Pancreas (tissue), 10 donors: ENCODE data around the gene HOXA3. TPM values are rescaled to one million over a fixed set of nuclear protein-coding genes. Genes with fewer than 3 reads are reported as not detected.

Experiments used
- ATAC-seq, 4 donors: fragments of 200-7000 bp; cut with Tn5 transposase; one replicate each; pipeline versions ENCODE4 v1.8.0 to v1.9.1; 2020; ENCODE audit warnings: mild to moderate bottlenecking in 4 of 4, moderate library complexity in 4 of 4
- DNase-seq, 6 donors: peaks; one replicate each; pipeline ENCODE4 v3.0.0-alpha.2; 2020
- FAIRE-seq: peaks from 2 replicates; lab custom pipeline; 2012; peaks lifted over from hg19 to GRCh38; lab: Jason Lieb, UNC
- H3K27ac ChIP-seq, 4 donors: fragments of 200-600 bp; sonication (generic); 1 replicate in 3 of 4; 2 replicates in 1 of 4; pipeline versions ENCODE4 v1.5.0 to v1.8.0; 2020
- H3K27me3 ChIP-seq, 4 donors: fragments of 200-600 bp; one replicate each; pipeline ENCODE4 v1.8.0; 2021
- H3K36me3 ChIP-seq, 3 donors: fragments of 200-600 bp; sonication (generic) in 1 of 3; one replicate each; pipeline versions ENCODE4 v1.5.0 to v1.8.0; 2020 to 2021
- H3K4me1 ChIP-seq, 3 donors: fragments of 200-600 bp; one replicate each; pipeline ENCODE4 v1.8.0; 2021
- H3K4me3 ChIP-seq, 4 donors: fragments of 200-600 bp; sonication (generic) in 2 of 4; one replicate each; pipeline versions ENCODE4 v1.5.0 to v1.8.0; 2020 to 2021
- H3K9me3 ChIP-seq, 4 donors: fragments of 200-600 bp; one replicate each; pipeline ENCODE4 v1.8.0; 2021
- WGBS, 2 donors: extraction: QIAGEN DNeasy Blood & Tissue Kit; methylation state at CpG; one replicate each; pipeline ENCODE4 v1.1.7; 2013; 5-methylcytosine and 5-hydroxymethylcytosine counted together
- intact Hi-C, 3 donors: fragments of 100-400 bp; cut with DNase I; formaldehyde crosslinking; loops; one replicate each; pipeline versions ENCODE4 v1.11.1 to v1.14.2; 2022
- polyA plus RNA-seq, 2 donors: library from polyadenylated mRNA; stranded (reverse); fragments of 200-250 nt; gene quantifications; one replicate each; pipeline ENCODE4 v1.2.3, GENCODE V29; 2013
- total RNA-seq, 6 donors: library from RNA; stranded (reverse); fragmentation: NEBNext Ultra II Directional in 4 of 6; extraction: Animal tissue kit (Norgen Biotek cat#: 25700) in 4 of 6; gene quantifications; one replicate each; pipeline versions ENCODE4 v1.2.1 to v1.2.4, GENCODE V29; 2021 to 2023
- TF ChIP-seq, protein P1 (sequence below), 4 donors: fragments of 200-600 bp; sonication (generic) in 3 of 4; IDR thresholded peaks; one replicate each; pipeline versions ENCODE4 v1.5.0 to v1.8.0; 2021; ENCODE audit warnings: antibody characterized with exemption in 4 of 4
- donor health status: healthy with polysubstance abuse.
- donor health status: DM: no; HTN: no; CAD: no; lungs with moderate emphysema.
- donor health status: DM: no; HTN: no; CAD: no.
- donor health status: control.
- donor health status: control.
- donor health status: Bipolar disorder and iron deficiency.
- donor health status: DM: yes; HTN: yes; CAD: no.
- donor health status: DM: no; HTN: no; CAD: no.
- donor health status: DM: no; HTN: no; CAD: no.
- donor health status: DM: yes; HTN: yes; CAD: no.

The HOXA3 gene
- total and polyA plus RNA-seq, 8 donors: 0.13 to 1.9 (median 0.43) TPM; not detected in 1

DNA sequence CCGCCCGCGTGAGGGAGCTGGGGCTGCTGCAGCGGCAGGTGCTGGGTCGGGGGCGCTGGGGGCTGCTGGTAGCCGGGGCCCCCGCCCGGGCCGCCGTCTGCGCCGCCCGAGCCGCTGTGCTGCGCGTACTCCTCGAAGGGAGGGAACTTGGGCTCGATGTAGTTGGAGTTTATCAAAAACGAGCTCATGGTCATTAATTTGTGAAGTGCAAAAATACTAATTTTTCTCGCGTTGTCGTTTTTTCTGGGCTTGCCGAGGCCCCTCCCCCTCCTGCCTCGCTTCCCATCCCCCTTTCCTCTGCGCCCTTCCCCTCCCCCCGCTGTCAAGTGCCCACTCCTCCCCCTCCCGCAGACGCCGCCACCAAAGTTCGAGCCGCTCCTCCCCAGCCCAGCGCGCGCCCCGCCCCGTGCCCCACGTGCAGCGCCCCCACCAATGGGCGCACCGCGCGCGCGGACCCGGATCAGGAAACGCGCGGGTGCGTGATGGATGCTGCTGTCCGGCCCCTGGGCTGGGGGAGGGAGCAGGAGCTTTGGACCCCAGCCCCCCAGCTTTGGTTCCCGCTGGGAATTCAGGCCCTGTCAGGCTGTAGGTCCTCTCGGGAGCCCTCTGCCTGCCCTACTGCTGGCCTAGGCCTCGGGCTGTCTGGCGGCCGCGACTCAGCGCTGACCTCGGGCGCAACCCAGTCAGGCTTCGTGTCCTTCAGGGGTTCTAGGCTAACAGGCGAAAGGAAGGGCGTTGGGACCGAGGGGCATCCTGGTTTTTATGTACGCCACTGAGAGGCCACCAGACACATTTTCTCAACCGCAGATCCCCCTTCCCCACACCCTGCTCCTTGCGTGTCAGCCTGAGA lies 21.6 kb downstream of the HOXA3 start, which contains the start of gene HOXA4:
Gene HOXA4 (minus strand): TSS at position 218 of the 850 bp plus-strand sequence. CDS start 24 bp downstream, at position 194.
- 5 to 9% methylated on average over 43 to 67 of the region's 67 CpGs for WGBS, 2 donors
- H3K4me1 ChIP-seq: no peaks in the 10 kb centered on the region
- ATAC-seq (peak in 3 of 4 donors; percentile 86 to 95 (median 91)), DNase-seq (peak in 5 of 6 donors; percentile 37 to 81 (median 68)), FAIRE-seq (no peak)
- intact Hi-C loops: no loop called here
- no peaks in the 10 kb centered on the region for H3K36me3 ChIP-seq
- peaks cover 0 to 75% (median 15%) of the 10 kb centered on the region in 4 donors for H3K27me3 ChIP-seq
- H3K9me3 ChIP-seq: no peaks in the 10 kb centered on the region
- peak within 1 kb of the TSS in 3 of 4 donors; percentile 24 to 46 (median 26) for H3K4me3 ChIP-seq
- peak within 1 kb of the TSS in 2 of 4 donors; percentile 43 to 50 for H3K27ac ChIP-seq
- TF ChIP-seq, protein P1, sequence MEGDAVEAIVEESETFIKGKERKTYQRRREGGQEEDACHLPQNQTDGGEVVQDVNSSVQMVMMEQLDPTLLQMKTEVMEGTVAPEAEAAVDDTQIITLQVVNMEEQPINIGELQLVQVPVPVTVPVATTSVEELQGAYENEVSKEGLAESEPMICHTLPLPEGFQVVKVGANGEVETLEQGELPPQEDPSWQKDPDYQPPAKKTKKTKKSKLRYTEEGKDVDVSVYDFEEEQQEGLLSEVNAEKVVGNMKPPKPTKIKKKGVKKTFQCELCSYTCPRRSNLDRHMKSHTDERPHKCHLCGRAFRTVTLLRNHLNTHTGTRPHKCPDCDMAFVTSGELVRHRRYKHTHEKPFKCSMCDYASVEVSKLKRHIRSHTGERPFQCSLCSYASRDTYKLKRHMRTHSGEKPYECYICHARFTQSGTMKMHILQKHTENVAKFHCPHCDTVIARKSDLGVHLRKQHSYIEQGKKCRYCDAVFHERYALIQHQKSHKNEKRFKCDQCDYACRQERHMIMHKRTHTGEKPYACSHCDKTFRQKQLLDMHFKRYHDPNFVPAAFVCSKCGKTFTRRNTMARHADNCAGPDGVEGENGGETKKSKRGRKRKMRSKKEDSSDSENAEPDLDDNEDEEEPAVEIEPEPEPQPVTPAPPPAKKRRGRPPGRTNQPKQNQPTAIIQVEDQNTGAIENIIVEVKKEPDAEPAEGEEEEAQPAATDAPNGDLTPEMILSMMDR (IDR thresholded peaks at IDR 0.05): no peak

DNA sequence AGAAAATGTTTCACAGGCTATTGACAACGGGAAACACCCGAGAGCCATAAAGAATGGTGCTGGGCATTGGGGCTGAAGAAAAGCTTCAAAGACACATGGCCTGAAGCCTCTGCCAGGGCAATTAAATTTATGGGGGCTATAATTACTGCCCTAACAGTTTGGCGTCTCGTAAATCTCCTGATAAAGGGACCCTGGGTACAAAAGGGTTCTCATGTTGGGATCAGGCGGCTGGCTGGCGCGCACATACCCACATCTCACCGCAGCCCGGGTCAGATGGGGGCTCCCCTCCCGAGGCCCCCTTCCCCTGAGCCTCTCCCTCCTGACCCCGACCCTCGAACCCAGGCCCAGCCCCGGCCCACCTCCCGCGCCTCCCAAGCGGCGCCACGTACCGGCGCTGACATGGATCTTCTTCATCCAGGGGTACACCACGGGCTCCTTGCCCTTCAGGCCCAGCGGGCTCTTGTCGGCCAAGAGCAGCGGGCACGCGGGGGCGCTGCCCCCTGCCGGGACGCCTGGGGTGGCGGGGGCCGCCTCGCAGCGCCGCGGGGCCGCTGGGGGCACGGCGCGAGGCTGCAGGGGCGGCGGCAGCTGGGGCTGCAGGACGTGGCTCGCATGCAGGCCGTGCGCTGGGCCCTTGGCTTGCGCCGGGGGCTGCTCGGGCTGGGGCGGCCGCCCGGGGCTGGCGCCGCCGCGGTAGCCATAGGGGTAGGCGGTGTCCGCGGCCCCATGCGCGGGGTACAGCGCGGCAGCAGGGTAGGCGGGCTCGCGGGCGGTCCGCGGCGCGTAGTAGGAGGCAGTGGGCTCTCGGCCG lies 22.4 kb downstream of the HOXA3 start:
- Histone ChIP-seq H3K36me3 (no peaks in the 10 kb centered on the region), H3K4me3 (peak overlapping the region in 2 of 4 donors; percentile 26 to 46), H3K27ac (peak overlapping the region in 2 of 4 donors; percentile 43 to 50), H3K4me1 (no peaks in the 10 kb centered on the region), H3K9me3 (no peaks in the 10 kb centered on the region), H3K27me3 (peaks cover 0 to 70% (median 15%) of the 10 kb centered on the region in 4 donors)
- intact Hi-C loops: no loop called here
- ATAC-seq (peak in 2 of 4 donors; percentile 9 to 34), DNase-seq (no peak), FAIRE-seq (no peak)
- 5 to 10% methylated on average over 39 to 72 of the region's 72 CpGs for WGBS, 2 donors
- TF ChIP-seq, protein P1 (IDR thresholded peaks at IDR 0.05): no peak

DNA sequence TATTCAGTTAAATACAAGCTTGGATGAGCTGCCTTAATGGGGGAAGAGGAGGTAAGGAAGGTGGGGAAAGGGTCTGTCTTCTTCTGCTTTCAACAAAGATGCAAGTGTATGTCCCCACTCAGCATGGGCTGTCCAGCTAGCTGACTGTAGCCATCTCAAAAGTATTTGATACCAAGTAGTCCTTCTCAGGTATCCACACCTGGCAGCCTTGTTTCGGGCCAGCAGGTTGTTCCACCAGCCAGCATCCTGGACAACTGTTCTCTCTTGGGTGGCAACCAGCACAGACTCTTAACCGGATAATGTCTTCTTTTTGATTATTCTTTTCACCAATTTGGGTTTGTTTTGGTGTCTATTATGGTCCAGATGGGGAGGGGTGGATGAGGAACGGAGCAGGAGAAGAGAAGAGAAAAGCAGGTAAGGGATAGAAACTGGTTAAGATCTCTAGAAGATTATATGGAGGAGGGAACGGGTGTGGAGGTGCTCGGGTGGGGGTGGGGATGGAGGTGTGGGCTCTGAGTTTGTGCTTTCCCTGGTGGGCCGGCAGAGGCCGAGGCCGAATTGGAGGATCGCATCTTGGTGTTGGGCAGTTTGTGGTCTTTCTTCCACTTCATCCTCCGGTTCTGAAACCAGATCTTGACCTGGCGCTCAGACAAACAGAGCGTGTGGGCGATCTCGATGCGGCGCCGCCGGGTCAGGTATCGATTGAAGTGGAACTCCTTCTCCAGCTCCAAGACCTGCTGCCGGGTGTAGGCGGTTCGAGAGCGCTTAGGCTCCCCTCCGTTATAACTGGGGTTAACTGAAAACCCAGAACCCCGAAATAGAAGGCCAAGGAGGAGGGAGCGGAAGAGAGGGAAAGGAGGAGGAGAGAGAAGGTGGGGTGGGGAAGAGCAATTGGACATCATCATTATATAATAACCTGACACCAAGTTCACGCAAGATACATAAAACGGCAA lies 23.3 kb downstream of the HOXA3 start:
- DNase-seq (no peak), FAIRE-seq (no peak), ATAC-seq (no peak)
- TF ChIP-seq, protein P1 (IDR thresholded peaks at IDR 0.05): no peak
- peaks cover 0 to 75% (median 15%) of the 10 kb centered on the region in 4 donors for H3K27me3 ChIP-seq
- intact Hi-C loops: no loop called here
- 14 to 27% methylated on average over 28 of the region's 28 CpGs for WGBS, 2 donors
- H3K27ac ChIP-seq: no peak overlapping the region
- H3K36me3 ChIP-seq: no peaks in the 10 kb centered on the region
- H3K4me1 ChIP-seq: no peaks in the 10 kb centered on the region
- peak overlapping the region in 1 of 4 donors; percentile 46 for H3K4me3 ChIP-seq
- H3K9me3 ChIP-seq: no peaks in the 10 kb centered on the region

DNA sequence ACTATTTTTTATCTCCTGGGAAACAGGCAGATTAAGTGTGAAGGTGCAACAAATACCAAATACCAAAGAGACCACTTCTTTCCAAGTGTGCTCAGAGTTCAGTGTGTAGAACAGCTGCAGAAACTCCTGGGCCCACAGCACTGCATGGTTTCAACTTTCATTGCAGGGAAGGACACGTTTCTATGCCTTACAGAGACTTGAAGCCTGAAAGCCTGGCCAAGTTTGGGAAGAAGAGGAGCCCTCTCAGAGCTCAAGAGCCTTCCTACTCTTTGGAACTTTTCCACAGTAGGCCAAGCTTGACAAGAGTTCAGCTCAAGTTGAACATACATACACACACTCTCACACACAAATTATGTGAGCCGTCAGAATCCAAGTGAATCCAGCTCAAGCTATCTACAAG lies 24.3 kb downstream of the HOXA3 start:
- H3K27ac ChIP-seq: no peak overlapping the region
- no peak overlapping the region for H3K4me3 ChIP-seq
- WGBS, 2 donors: 35 to 44% methylated on average over 2 of the region's 2 CpGs
- H3K4me1 ChIP-seq: no peaks in the 10 kb centered on the region
- no peaks in the 10 kb centered on the region for H3K9me3 ChIP-seq
- intact Hi-C loops: no loop called here
- no peaks in the 10 kb centered on the region for H3K36me3 ChIP-seq
- no peak for DNase-seq
- peaks cover 0 to 76% (median 12%) of the 10 kb centered on the region in 4 donors for H3K27me3 ChIP-seq
- TF ChIP-seq, protein P1 (IDR thresholded peaks at IDR 0.05): no peak
- no peak for ATAC-seq
- FAIRE-seq: no peak
